Colonic mucosa (tissue), 4 donors: ENCODE measurements around the gene CADM1. TPM values are rescaled to one million over a fixed set of nuclear protein-coding genes. Genes with fewer than 3 reads are reported as not detected.

Experiments
- DNase-seq: peaks from one replicate; pipeline ENCODE4 v3.0.0-alpha.2; 2020
- H3K27ac ChIP-seq: fragments of 200-600 bp; one replicate; pipeline ENCODE4 v1.8.0; 2021
- H3K27me3 ChIP-seq: fragments of 200-600 bp; one replicate; pipeline ENCODE4 v1.8.0; 2021
- H3K36me3 ChIP-seq: fragments of 200-600 bp; one replicate; pipeline ENCODE4 v1.8.0; 2021
- H3K4me1 ChIP-seq: fragments of 200-600 bp; one replicate; pipeline ENCODE4 v1.8.0; 2021; ENCODE audit warnings: mild to moderate bottlenecking
- H3K4me3 ChIP-seq: fragments of 200-600 bp; one replicate; pipeline ENCODE4 v1.8.0; 2021
- H3K9ac ChIP-seq, 2 donors: one replicate each; pipeline ENCODE4 v1.7.0; 2013; ENCODE audit warnings: control low read depth in 2 of 2, low read depth in 2 of 2, low read length in 2 of 2
- H3K9me3 ChIP-seq: fragments of 200-600 bp; one replicate; pipeline ENCODE4 v1.8.0; 2021
- intact Hi-C: fragments of 100-400 bp; cut with DNase I; formaldehyde crosslinking; loops from one replicate; pipeline ENCODE4 v1.14.1; 2022
- total RNA-seq, 2 donors: library from RNA; stranded (reverse); fragmentation: NEBNext Ultra II Directional in 1 of 2; extraction: Animal tissue kit (Norgen Biotek cat#: 25700) in 1 of 2; gene quantifications; one replicate each; pipeline ENCODE4 v1.2.1, GENCODE V29; 2021
- TF ChIP-seq, protein P1 (sequence below): fragments of 200-600 bp; IDR thresholded peaks from one replicate; pipeline ENCODE4 v1.8.0; 2022; ENCODE audit warnings: antibody characterized with exemption, mild to moderate bottlenecking
- donor health status: healthy.
- donor health status: DM: no; HTN: no; CAD: no.
- donor health status: DM: no; HTN: no; CAD: no.

CADM1 gene
- total RNA-seq, result 1 to 10 TPM; 5.2 to 6.4 TPM

DNA sequence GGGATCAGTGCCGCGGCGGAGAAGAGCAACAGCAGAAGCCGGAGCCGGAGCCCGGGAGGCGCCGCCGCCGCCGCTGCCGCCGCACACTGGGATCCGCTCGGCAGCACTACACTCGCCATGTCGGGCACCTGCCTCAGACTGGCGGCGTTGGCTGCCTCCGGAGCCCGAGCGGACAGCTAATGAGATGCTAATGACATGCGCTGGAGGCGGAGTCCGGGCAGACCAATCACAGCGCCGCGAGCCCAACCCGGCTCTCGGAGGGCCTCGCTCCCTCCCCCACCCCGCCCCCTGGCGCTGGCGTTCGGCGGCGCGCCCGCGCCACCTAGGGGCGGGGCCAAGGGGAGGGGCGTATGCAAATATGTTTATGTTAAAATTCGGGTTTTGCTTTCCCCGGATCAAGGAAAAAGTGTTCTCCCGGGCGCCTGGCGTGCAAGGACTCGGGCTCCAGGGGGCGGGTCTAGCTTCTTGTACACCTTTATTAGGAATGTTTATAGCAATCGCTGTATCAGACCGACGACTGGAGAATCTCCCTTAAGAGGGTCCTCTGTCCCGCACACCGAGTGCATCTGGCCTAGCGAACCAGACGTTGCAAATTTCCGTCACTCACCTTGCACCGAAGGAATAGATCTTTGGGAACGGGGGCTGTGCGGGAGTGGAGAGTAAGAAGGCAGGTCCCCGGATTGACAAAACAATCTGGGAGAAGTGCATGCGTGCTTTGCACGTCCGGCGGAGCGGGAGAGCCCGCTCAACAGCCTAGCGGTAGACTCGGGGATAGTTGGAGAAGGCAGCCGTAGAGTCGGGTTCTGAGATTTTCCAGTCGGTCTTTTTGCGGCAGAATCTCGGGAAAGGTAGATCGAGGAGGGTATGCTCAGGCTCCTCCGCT is at the start of gene CADM1:
CADM1 (minus strand) TSS at position 140 of the 883 bp plus-strand sequence.
- peak; percentile 91 for DNase-seq
- Histone ChIP-seq H3K9me3 (no peaks in the 10 kb centered on the region), H3K27me3 (peaks cover 30% of the 10 kb centered on the region), H3K36me3 (no peaks in the 10 kb centered on the region), H3K4me1 (peaks cover 2% of the 10 kb centered on the region), H3K4me3 (peak within 1 kb of the TSS; percentile 45), H3K27ac (peak within 1 kb of the TSS; percentile 69), H3K9ac (peak within 1 kb of the TSS; percentile 19 to 28)
- TF ChIP-seq, protein P1, sequence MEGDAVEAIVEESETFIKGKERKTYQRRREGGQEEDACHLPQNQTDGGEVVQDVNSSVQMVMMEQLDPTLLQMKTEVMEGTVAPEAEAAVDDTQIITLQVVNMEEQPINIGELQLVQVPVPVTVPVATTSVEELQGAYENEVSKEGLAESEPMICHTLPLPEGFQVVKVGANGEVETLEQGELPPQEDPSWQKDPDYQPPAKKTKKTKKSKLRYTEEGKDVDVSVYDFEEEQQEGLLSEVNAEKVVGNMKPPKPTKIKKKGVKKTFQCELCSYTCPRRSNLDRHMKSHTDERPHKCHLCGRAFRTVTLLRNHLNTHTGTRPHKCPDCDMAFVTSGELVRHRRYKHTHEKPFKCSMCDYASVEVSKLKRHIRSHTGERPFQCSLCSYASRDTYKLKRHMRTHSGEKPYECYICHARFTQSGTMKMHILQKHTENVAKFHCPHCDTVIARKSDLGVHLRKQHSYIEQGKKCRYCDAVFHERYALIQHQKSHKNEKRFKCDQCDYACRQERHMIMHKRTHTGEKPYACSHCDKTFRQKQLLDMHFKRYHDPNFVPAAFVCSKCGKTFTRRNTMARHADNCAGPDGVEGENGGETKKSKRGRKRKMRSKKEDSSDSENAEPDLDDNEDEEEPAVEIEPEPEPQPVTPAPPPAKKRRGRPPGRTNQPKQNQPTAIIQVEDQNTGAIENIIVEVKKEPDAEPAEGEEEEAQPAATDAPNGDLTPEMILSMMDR, result peak; percentile 63
- intact Hi-C loops, result loop anchor here (10.0 kb wide), 1 partner anchor 150 kb away; no protein-coding TSS in a partner anchor

DNA sequence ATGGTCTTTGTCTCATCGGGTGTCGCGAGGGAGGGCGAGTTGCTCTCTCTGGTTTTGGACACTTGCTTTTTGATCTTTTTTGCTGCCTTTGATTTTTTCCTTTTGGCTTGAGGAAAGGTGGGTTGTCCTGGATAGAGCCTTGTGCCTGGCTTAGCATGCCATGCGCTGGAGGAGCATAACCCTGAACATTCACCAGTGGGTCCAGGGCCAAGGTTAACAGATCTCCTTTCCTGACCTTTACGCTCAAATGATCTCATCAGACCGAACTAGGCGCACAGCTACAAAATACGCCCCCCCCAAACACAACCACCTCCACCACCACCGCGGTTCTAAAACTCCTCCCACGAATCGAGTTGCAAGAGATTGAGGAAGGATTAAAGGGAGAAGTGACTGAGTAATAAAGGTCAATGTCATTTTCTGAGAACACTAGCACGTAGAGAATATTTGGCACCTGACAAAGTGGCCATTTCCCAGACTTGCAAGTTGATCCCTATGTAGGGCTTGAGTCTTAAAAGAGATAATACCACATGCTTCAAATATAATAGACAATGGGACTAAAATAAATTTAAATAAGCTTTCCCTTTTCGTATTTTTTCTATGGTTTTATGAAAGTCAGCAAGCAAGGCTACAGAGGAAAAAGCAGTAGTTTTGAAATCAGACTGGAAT is 48.7 kb upstream of the CADM1 start:
- Histone ChIP-seq H3K4me3 (no peak overlapping the region), H3K4me1 (no peaks in the 10 kb centered on the region), H3K9me3 (no peaks in the 10 kb centered on the region), H3K9ac (no peak overlapping the region), H3K36me3 (no peaks in the 10 kb centered on the region), H3K27me3 (no peaks in the 10 kb centered on the region), H3K27ac (no peak overlapping the region)
- DNase-seq, result no peak
- TF ChIP-seq, protein P1, result no peak
- intact Hi-C loops, result no loop called here

DNA sequence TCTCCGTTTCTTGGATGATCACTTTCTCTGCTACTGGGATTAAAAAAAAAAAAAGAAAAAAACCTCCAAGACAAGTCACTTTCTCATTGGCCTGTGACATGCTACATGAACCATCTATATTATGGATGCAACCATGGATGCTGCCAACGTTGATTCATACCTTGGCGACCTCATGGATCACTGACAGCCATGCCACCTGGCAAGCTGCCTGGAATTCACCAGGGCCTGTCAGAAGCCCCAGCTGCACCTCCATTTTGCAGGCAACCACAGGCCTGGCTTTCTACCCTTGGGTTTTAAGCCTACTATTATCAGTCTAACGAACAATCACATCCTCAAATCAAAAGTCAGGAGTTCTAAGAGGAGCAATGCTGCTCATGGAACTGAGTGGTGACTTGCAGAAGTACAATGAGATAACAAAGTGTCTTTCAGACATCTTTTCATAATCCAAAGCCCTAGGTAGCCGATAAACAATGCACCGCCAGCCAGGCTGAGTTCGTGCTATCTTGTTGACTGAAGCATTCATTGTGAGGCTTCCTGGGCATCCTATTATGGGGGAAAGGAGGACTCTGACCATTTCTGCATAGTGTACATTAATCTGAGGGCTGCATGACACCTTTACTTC is 48.0 kb upstream of the CADM1 start:
- Histone ChIP-seq H3K4me1 (no peaks in the 10 kb centered on the region), H3K4me3 (no peak overlapping the region), H3K9ac (no peak overlapping the region), H3K9me3 (no peaks in the 10 kb centered on the region), H3K27me3 (no peaks in the 10 kb centered on the region), H3K27ac (no peak overlapping the region), H3K36me3 (no peaks in the 10 kb centered on the region)
- intact Hi-C loops, result no loop called here
- TF ChIP-seq, protein P1, result no peak
- DNase-seq, result no peak

DNA sequence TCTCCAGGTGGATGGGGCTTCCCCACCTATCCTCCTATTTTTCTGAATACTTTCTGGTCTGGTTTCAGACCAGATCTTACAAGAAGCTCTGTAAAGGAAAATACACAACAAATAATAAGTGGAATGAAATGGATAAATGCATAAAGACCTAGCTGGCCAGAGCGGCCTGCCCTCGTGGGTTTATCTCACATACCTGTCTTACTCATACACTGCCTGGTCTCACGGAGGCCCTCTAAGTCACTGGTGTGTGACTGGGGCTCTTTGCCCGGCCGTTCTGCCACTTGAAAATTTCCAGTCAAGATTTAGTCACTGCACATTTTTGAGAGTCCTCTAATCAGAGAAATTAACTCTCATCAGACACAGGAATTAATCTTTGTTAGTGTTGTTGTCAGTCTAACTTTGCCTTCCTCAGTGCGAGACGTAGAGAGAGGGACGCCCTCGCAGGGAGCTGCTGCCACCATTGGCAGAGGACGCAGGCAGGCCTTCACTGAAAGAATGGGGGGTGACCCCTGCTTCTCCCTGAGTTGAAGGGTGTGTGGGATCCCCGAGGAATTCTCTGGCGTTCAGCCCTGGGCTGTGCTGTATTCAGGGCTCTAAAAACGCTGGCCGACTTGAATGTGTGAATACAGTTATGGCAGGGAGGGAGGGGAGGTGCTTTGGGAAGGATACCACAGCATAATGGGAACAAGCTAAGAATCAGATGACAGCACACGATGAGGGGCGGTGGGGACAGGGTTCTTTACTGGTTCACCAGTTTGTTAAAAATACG is 46.3 kb upstream of the CADM1 start:
- H3K4me3 ChIP-seq, result no peak overlapping the region
- DNase-seq, result no peak
- TF ChIP-seq, protein P1, result no peak

More for the DNA sequence above, 46.3 kb upstream of the CADM1 start:
- Histone ChIP-seq H3K4me1 (no peaks in the 10 kb centered on the region), H3K27ac (no peak overlapping the region), H3K27me3 (no peaks in the 10 kb centered on the region), H3K9me3 (no peaks in the 10 kb centered on the region), H3K36me3 (no peaks in the 10 kb centered on the region), H3K9ac (no peak overlapping the region)
- intact Hi-C loops, result no loop called here
